ENCODE measurements around the gene UBE2I. TPM values are rescaled to one million over a fixed set of nuclear protein-coding genes. Genes with fewer than 3 reads are reported as not detected.
A peak's percentile ranks its signal among the peaks of the same experiment; 100 is the strongest.

UBE2I gene
- total and polyA plus RNA-seq, 2 donors from 2014 or later: 62.2 to 97.1 TPM

DNA sequence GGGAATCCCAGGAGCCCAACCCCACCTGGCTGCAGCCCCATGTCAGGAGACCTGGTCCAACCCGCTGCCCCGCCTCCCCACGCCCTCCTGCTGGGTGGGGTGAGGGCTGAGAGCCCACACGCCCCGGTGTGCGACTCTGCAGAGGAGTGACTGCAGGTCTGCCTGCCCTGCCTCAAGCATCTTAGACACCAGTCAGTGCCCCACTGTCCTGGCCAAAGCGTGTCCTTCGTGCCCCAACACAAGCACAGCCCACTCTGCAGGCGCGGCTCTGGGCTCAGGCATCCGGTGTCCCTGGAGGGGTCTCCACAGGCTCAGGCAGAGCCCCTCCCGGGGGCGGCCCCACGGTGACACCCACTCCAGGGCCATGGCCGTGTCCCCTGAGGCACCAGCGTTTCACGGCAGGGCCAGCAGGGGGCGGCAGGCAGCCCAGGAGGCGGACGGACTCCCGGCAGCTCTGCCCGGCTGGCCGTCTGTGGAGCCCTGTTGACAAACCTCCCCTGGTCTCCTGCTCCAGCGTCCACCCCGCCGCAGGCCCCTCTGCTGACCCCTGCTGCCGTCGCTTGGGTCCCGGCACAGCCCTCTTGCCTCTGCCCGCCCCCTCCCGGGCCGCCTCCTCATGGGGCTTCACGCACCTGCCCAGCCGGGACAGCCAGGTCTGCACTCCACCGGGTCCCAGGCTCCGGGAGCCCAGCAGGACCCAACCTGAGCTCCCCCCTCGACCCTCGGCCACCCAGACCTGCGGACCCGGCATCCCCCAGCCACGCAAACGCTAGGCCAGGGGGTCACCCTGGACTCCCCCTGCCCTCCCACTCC, 8.6 kb upstream of the UBE2I start:
- no peak for FAIRE-seq
- H3K4me1 ChIP-seq (ENCODE audit: control insufficient read depth in 2 of 3, insufficient read depth in 2 of 3, low read depth in 1 of 3, low read length in 3 of 3): peaks cover 0 to 14% (median 0%) of the 10 kb centered on the region in 3 donors
- TF ChIP-seq, protein P1, sequence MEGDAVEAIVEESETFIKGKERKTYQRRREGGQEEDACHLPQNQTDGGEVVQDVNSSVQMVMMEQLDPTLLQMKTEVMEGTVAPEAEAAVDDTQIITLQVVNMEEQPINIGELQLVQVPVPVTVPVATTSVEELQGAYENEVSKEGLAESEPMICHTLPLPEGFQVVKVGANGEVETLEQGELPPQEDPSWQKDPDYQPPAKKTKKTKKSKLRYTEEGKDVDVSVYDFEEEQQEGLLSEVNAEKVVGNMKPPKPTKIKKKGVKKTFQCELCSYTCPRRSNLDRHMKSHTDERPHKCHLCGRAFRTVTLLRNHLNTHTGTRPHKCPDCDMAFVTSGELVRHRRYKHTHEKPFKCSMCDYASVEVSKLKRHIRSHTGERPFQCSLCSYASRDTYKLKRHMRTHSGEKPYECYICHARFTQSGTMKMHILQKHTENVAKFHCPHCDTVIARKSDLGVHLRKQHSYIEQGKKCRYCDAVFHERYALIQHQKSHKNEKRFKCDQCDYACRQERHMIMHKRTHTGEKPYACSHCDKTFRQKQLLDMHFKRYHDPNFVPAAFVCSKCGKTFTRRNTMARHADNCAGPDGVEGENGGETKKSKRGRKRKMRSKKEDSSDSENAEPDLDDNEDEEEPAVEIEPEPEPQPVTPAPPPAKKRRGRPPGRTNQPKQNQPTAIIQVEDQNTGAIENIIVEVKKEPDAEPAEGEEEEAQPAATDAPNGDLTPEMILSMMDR (IDR thresholded peaks at IDR 0.05; ENCODE audit: borderline replicate concordance, extremely low read depth, insufficient read depth): peak; percentile 77

DNA sequence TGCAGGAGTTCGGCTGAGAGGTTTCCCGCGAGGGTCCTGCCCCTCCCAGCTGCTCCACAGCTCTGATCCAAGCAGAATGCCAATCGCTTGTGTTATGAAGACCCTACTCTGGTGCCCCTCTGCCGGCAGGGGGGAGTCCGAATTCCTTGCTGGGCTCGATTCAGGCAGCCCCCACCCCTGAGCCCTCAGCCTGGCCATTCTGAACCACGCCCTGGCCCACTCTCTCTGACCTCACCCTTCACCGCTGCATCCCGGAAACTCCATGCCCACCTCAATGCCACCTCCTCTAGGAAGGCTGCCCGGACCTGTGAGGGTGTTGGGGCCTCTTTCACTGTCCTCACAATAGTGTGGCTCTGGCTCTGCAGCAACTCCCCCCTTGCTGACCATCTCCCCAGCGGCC, 7.9 kb upstream of the UBE2I start:
- H3K27ac ChIP-seq (ENCODE audit: low read depth in 2 of 2, low read length in 2 of 2): no peak overlapping the region
- no peak overlapping the region for H3K4me3 ChIP-seq (ENCODE audit: low read length in 3 of 3)
- H3K4me1 ChIP-seq (ENCODE audit: control insufficient read depth in 2 of 3, insufficient read depth in 2 of 3, low read depth in 1 of 3, low read length in 3 of 3): peaks cover 0 to 14% (median 0%) of the 10 kb centered on the region in 3 donors
- TF ChIP-seq, protein P1 (IDR thresholded peaks at IDR 0.05; ENCODE audit: borderline replicate concordance, extremely low read depth, insufficient read depth): no peak
- intact Hi-C loops (cut with DNase I): no loop called here
- no peaks in the 10 kb centered on the region for H3K36me3 ChIP-seq (ENCODE audit: control insufficient read depth in 2 of 3, insufficient read depth in 3 of 3, low read length in 3 of 3)
- H3K27me3 ChIP-seq (ENCODE audit: control insufficient read depth, insufficient read depth, low read length): no peaks in the 10 kb centered on the region
- FAIRE-seq (no peak), DNase-seq (peak in 1 of 5 donors; percentile 60)
- no peak overlapping the region for H3K9ac ChIP-seq (ENCODE audit: low read length in 3 of 3)
- H3K9me3 ChIP-seq (ENCODE audit: control insufficient read depth in 2 of 3, insufficient read depth in 1 of 3, low read length in 3 of 3): no peaks in the 10 kb centered on the region

More for the DNA sequence above, 8.6 kb upstream of the UBE2I start:
- no peaks in the 10 kb centered on the region for H3K36me3 ChIP-seq (ENCODE audit: control insufficient read depth in 2 of 3, insufficient read depth in 3 of 3, low read length in 3 of 3)
- intact Hi-C loops (cut with DNase I): no loop called here
- no peaks in the 10 kb centered on the region for H3K9me3 ChIP-seq (ENCODE audit: control insufficient read depth in 2 of 3, insufficient read depth in 1 of 3, low read length in 3 of 3)
- H3K9ac ChIP-seq (ENCODE audit: low read length in 3 of 3): no peak overlapping the region
- peak; percentile 71 to 91 (median 81) for DNase-seq
- no peak overlapping the region for H3K4me3 ChIP-seq (ENCODE audit: low read length in 3 of 3)
- no peak overlapping the region for H3K27ac ChIP-seq (ENCODE audit: low read depth in 2 of 2, low read length in 2 of 2)
- H3K27me3 ChIP-seq (ENCODE audit: control insufficient read depth, insufficient read depth, low read length): no peaks in the 10 kb centered on the region

DNA sequence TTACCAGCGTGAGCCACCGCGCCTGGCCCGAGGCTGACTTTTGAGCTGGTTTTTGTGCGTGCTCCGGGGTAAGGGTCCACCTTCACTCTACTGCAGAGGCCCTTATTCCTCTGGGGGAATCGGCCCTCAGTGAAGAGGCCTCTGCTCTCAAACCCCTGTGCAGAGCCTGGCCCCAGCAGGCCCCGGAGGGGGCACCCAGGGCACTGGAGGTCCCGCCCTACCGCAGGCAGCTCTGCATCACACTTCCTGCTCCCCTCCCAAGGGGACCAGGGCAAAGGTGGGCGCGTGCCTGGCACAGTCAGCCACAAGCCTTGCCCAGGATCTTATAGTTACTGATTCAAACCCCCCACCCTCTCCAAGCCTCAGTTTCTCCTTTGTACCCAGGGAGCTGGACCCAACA, 3.6 kb upstream of the UBE2I start:
- Histone ChIP-seq H3K27me3 (ENCODE audit: control insufficient read depth, insufficient read depth, low read length) (no peaks in the 10 kb centered on the region), H3K9ac (ENCODE audit: low read length in 3 of 3) (no peak overlapping the region), H3K27ac (ENCODE audit: low read depth in 2 of 2, low read length in 2 of 2) (no peak overlapping the region), H3K4me1 (ENCODE audit: control insufficient read depth in 2 of 3, insufficient read depth in 2 of 3, low read depth in 1 of 3, low read length in 3 of 3) (peaks cover 0 to 7% (median 0%) of the 10 kb centered on the region in 3 donors), H3K4me3 (ENCODE audit: low read length in 3 of 3) (no peak overlapping the region), H3K36me3 (ENCODE audit: control insufficient read depth in 2 of 3, insufficient read depth in 3 of 3, low read length in 3 of 3) (no peaks in the 10 kb centered on the region), H3K9me3 (ENCODE audit: control insufficient read depth in 2 of 3, insufficient read depth in 1 of 3, low read length in 3 of 3) (no peaks in the 10 kb centered on the region)
- TF ChIP-seq, protein P1 (IDR thresholded peaks at IDR 0.05; ENCODE audit: borderline replicate concordance, extremely low read depth, insufficient read depth): no peak
- intact Hi-C loops (cut with DNase I): no loop called here
- FAIRE-seq (no peak), DNase-seq (no peak)
